Neural cell (in vitro differentiated cells): ENCODE results near the gene TMEM81.

ENCODE experiments used
- CTCF ChIP-seq: fragments of 450-650 bp; IDR thresholded peaks from 2 replicates; pipeline ENCODE4 v1.5.1; 2014; ENCODE audit warnings: antibody characterized with exemption, mild to moderate bottlenecking, moderate library complexity; ENCODE audit not compliant: poor library complexity, severe bottlenecking
- REST ChIP-seq: IDR thresholded peaks from 2 replicates; pipeline ENCODE4 v1.6.1; 2012; ENCODE audit warnings: borderline replicate concordance

GRCh38 chr1:205052690-205053089, 31.6 kb downstream of the TMEM81 start:
- TF ChIP-seq REST (no peak), CTCF (no peak)
